Astrocyte (in vitro differentiated cells and primary cell): ENCODE results near the gene HCAR3.

Source experiments
- EZH2 ChIP-seq: IDR thresholded peaks from 2 replicates; pipeline ENCODE4 v1.6.1; 2012; ENCODE audit warnings: mild to moderate bottlenecking, low read length, inconsistent platforms; ENCODE audit not compliant: insufficient read depth
- TF ChIP-seq, protein P1 (sequence below): IDR thresholded peaks from 2 replicates; pipeline ENCODE4 v1.5.1; 2011; ENCODE audit warnings: low read depth, mild to moderate bottlenecking, inconsistent platforms, low read length, moderate library complexity; ENCODE audit not compliant: insufficient read depth

DNA sequence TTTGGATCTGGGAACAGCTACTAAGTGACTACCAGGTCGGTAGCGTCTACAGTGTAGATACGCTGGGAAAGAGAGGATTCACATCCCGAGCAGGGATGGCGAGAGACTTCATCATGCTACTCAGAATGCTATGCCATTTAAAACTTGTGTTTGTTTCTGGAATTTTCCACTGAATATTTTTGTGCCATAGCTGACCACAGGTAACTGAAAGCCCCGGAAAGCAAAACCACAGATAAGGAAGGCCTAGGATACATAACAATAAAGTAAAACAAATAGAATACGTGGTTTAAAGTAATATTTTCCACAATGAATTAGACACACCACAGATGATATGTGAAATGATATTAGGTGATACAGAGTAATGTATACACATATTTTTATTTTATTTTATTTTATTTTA lies 22.0 kb upstream of the HCAR3 start:
- TF ChIP-seq, protein P1, sequence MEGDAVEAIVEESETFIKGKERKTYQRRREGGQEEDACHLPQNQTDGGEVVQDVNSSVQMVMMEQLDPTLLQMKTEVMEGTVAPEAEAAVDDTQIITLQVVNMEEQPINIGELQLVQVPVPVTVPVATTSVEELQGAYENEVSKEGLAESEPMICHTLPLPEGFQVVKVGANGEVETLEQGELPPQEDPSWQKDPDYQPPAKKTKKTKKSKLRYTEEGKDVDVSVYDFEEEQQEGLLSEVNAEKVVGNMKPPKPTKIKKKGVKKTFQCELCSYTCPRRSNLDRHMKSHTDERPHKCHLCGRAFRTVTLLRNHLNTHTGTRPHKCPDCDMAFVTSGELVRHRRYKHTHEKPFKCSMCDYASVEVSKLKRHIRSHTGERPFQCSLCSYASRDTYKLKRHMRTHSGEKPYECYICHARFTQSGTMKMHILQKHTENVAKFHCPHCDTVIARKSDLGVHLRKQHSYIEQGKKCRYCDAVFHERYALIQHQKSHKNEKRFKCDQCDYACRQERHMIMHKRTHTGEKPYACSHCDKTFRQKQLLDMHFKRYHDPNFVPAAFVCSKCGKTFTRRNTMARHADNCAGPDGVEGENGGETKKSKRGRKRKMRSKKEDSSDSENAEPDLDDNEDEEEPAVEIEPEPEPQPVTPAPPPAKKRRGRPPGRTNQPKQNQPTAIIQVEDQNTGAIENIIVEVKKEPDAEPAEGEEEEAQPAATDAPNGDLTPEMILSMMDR = no peak
- no peak for TF ChIP-seq EZH2
